Vagina (tissue), 2 donors: ENCODE measurements around the gene FGF11. TPM values are rescaled to one million over a fixed set of nuclear protein-coding genes. Genes with fewer than 3 reads are reported as not detected.

Experiments used
- DNase-seq, 2 donors: peaks; one replicate each; pipeline ENCODE4 v3.0.0-alpha.2; 2017; ENCODE audit errors: extremely low spot score in 2 of 2
- H3K27ac ChIP-seq: fragments of 200-600 bp; sonication (generic); one replicate; pipeline ENCODE4 v1.5.1; 2019
- H3K27me3 ChIP-seq: fragments of 200-600 bp; sonication (generic); one replicate; pipeline ENCODE4 v1.5.1; 2019
- H3K36me3 ChIP-seq, 2 donors: fragments of 200-600 bp; sonication (generic); one replicate each; pipeline ENCODE4 v1.5.1; 2017 to 2019
- H3K4me1 ChIP-seq: fragments of 200-600 bp; sonication (generic); one replicate; pipeline ENCODE4 v1.5.1; 2019
- H3K4me3 ChIP-seq, 2 donors: fragments of 200-600 bp; sonication (generic); 1 replicate in 1 of 2; 2 replicates in 1 of 2; pipeline ENCODE4 v1.5.1; 2016 to 2019
- H3K9me3 ChIP-seq: fragments of 200-600 bp; sonication (generic); one replicate; pipeline ENCODE4 v1.5.1; 2019
- POLR2A ChIP-seq, 2 donors: fragments of 450-650 bp; IDR thresholded peaks; one replicate each; pipeline ENCODE4 v1.6.1; 2017; ENCODE audit warnings: antibody characterized with exemption in 2 of 2, mild to moderate bottlenecking in 2 of 2, moderate library complexity in 2 of 2
- POLR2AphosphoS5 ChIP-seq, 2 donors: sonication (generic); formaldehyde crosslinking; IDR thresholded peaks; one replicate each; pipeline ENCODE4 v1.9.0; 2017; ENCODE audit warnings: antibody characterized with exemption in 2 of 2, mild to moderate bottlenecking in 2 of 2, low read depth in 1 of 2; ENCODE audit not compliant: insufficient read depth in 1 of 2
- intact Hi-C: fragments of 100-400 bp; cut with DNase I; formaldehyde crosslinking; loops from one replicate; pipeline ENCODE4 v1.15.1; 2023
- total RNA-seq: library from RNA; depleted of rRNA; stranded (reverse); fragments of >200 nt; gene quantifications from one replicate; pipeline ENCODE4 v1.2.3, GENCODE V29; 2016
- TF ChIP-seq, protein P1 (sequence below), 3 experiments: fragments of 450-650 bp in 2 of 3; fragments of 200-600 bp in 1 of 3; sonication (generic) in 1 of 3; IDR thresholded peaks; one replicate each; pipeline ENCODE4 v1.5.1; 2017 to 2019; ENCODE audit warnings: antibody characterized with exemption in 3 of 3, mild to moderate bottlenecking in 2 of 3, moderate library complexity in 2 of 3

The FGF11 gene
- total RNA-seq, 1 donor from 2014 or later: 10.8 TPM

- H3K4me3 ChIP-seq: peak overlapping the region; percentile 60 to 94
- peaks cover 23% of the 10 kb centered on the region for H3K4me1 ChIP-seq
- DNase-seq: no peak
- no peaks in the 10 kb centered on the region for H3K27me3 ChIP-seq
- intact Hi-C loops: loop anchor here (5.0 kb wide), 1 partner anchor 93 kb away; no protein-coding TSS in a partner anchor
- no peaks in the 10 kb centered on the region for H3K9me3 ChIP-seq
- H3K36me3 ChIP-seq: peaks cover 0 to 13% of the 10 kb centered on the region in 2 donors
- peak overlapping the region; percentile 86 for H3K27ac ChIP-seq
- TF ChIP-seq POLR2AphosphoS5 (IDR thresholded peaks at IDR 0.05; ENCODE audit: insufficient read depth in 1 of 2, low read depth in 1 of 2): no peak
- TF ChIP-seq POLR2A (IDR thresholded peaks at IDR 0.05): no peak
- TF ChIP-seq, protein P1, sequence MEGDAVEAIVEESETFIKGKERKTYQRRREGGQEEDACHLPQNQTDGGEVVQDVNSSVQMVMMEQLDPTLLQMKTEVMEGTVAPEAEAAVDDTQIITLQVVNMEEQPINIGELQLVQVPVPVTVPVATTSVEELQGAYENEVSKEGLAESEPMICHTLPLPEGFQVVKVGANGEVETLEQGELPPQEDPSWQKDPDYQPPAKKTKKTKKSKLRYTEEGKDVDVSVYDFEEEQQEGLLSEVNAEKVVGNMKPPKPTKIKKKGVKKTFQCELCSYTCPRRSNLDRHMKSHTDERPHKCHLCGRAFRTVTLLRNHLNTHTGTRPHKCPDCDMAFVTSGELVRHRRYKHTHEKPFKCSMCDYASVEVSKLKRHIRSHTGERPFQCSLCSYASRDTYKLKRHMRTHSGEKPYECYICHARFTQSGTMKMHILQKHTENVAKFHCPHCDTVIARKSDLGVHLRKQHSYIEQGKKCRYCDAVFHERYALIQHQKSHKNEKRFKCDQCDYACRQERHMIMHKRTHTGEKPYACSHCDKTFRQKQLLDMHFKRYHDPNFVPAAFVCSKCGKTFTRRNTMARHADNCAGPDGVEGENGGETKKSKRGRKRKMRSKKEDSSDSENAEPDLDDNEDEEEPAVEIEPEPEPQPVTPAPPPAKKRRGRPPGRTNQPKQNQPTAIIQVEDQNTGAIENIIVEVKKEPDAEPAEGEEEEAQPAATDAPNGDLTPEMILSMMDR (IDR thresholded peaks at IDR 0.05): no peak
These were observed 45.5 kb upstream of the FGF11 start for GRCh38 chr17:7393613-7394451.

GRCh38 chr17:7394452-7395191 is 44.7 kb upstream of the FGF11 start, which contains the start of gene PLSCR3:
TSS of gene PLSCR3 (minus strand) at chr17:7394525. CDS start at chr17:7394110, 415 bp downstream.
- intact Hi-C loops: loop anchor here (5.0 kb wide), 1 partner anchor 93 kb away; no protein-coding TSS in a partner anchor

GRCh38 chr17:7396147-7396546 is 43.2 kb upstream of the FGF11 start:
- Histone ChIP-seq H3K27me3 (no peaks in the 10 kb centered on the region), H3K27ac (no peak overlapping the region), H3K4me3 (no peak overlapping the region), H3K9me3 (no peaks in the 10 kb centered on the region), H3K4me1 (peaks cover 23% of the 10 kb centered on the region), H3K36me3 (peaks cover 0 to under 1% of the 10 kb centered on the region in 2 donors)
- no peak for DNase-seq
- intact Hi-C loops: no loop called here
- TF ChIP-seq, protein P1 (IDR thresholded peaks at IDR 0.05): no peak
- no peak for TF ChIP-seq POLR2A (IDR thresholded peaks at IDR 0.05)
- no peak for TF ChIP-seq POLR2AphosphoS5 (IDR thresholded peaks at IDR 0.05; ENCODE audit: insufficient read depth in 1 of 2, low read depth in 1 of 2)

More at GRCh38 chr17:7394452-7395191, 44.7 kb upstream of the FGF11 start, which contains the start of gene PLSCR3:
- Histone ChIP-seq H3K36me3 (peaks cover 0 to 7% of the 10 kb centered on the region in 2 donors), H3K4me1 (peaks cover 23% of the 10 kb centered on the region), H3K9me3 (no peaks in the 10 kb centered on the region), H3K27me3 (no peaks in the 10 kb centered on the region), H3K4me3 (peak within 1 kb of the TSS; percentile 60 to 94), H3K27ac (peak within 1 kb of the TSS; percentile 86)
- TF ChIP-seq, protein P1 (IDR thresholded peaks at IDR 0.05): peak in 2 of 3 experiments; percentile 32 to 35
- peak in 1 of 2 donors; percentile 92 for TF ChIP-seq POLR2A (IDR thresholded peaks at IDR 0.05)
- peak in 1 of 2 donors; percentile 83 for TF ChIP-seq POLR2AphosphoS5 (IDR thresholded peaks at IDR 0.05; ENCODE audit: insufficient read depth in 1 of 2, low read depth in 1 of 2)
- DNase-seq: no peak

DNA sequence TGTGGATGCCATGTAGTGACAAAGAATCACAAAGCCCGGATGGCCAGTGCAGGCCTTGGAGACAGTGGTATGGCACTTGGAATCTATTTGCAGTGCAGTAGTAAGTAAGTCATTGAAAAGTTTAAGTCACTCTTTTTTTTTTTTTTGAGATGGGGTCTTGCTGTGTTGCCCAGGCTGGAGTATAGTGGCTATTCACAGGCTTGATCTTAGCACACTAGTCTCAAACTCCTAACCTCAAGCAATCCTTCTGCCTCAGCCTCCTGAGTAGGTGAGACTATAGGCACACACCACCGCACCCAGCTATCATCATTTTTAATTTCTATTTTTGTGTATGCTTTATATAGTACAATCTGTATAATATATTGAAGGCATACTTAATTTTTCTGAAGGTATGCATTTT is 40.7 kb upstream of the FGF11 start:
- H3K27me3 ChIP-seq: no peaks in the 10 kb centered on the region
- H3K36me3 ChIP-seq: no peaks in the 10 kb centered on the region
- H3K27ac ChIP-seq: no peak overlapping the region
- intact Hi-C loops: no loop called here
- peaks cover 23% of the 10 kb centered on the region for H3K4me1 ChIP-seq
- DNase-seq: no peak
- no peaks in the 10 kb centered on the region for H3K9me3 ChIP-seq
- TF ChIP-seq POLR2AphosphoS5 (IDR thresholded peaks at IDR 0.05; ENCODE audit: insufficient read depth in 1 of 2, low read depth in 1 of 2): no peak
- no peak for TF ChIP-seq POLR2A (IDR thresholded peaks at IDR 0.05)
- TF ChIP-seq, protein P1 (IDR thresholded peaks at IDR 0.05): no peak
- H3K4me3 ChIP-seq: no peak overlapping the region
